ENCODE results near the gene RNF207.

Gene RNF207

DNA sequence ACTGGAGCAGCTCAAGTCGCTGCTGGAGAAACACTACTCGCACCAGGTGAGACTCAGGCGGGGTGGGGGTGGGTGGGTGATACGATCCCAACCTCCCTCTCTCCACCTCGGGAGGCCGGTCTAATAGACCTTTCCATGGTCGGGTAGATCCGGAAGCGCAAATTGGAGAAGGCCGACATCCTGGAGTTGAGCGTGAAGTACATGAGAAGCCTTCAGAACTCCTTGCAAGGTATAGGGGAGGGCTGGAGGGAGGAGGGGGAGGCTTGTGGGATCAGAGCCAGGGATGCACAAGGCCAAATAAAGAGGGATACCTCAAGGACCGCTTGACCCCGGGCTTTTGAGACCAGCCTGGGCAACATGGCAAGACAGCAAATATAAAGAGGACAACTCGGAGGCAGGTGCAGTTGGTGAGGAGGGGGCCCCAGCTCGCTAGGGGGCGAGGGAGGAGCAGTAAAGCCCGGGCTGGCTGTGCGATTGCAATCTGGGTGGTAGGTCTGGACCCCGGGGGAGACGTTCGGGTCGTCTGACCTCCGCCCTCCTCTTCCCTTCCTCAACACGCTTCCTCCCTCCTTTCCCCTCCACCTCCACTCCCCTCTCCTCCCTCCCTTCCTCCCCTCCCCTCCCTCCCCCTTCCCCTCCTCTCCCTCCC is 38.6 kb downstream of the RNF207 start:
- DNase-seq = no peak
- in situ Hi-C loops (cut with MboI; ENCODE audit: low pct_unique_long_range_greater_than_20kb, low sequenced_read_pairs) = loop anchor here (10.0 kb wide), 1 partner anchor 160 kb away; no protein-coding TSS in a partner anchor

DNA sequence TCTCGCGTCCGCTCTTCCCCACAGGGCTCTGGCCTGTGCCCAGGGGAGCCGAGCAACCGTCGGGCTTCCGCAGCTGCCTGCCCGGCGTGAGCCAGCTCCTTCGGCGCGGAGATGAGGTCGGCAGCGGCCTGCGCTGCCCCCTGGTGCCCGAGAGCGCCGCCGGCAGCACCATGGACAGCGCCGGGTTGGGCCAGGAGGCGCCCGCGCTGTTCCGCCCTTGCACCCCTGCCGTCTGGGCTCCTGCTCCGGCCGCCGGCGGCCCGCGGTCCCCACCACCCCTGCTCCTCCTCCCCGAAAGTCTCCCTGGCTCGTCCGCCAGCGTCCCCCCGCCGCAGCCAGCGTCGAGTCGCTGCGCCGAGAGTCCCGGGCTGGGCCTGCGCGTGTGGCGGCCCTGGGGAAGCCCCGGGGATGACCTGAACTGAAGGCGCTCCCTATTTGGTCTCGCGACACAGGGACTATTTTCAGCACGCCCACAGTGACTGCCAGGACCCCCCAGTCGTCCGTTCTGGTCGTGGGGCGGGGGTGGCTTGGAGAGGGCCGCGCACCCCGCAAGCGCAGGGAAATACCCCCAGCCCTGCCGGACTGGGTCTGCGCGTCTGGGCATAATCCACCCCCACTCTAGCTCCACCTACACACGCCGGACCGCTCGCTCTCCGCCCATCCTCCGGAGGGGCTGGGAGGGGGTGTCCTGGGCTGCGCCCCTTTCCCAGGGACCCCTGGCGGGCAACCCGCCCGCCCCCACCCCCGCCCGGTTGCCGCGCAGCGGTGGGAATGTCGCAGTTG is 39.4 kb downstream of the RNF207 start:
- in situ Hi-C loops (cut with MboI; ENCODE audit: low pct_unique_long_range_greater_than_20kb, low sequenced_read_pairs) = loop anchor here (10.0 kb wide), 1 partner anchor 160 kb away; no protein-coding TSS in a partner anchor
- DNase-seq = peak; percentile 88

DNA sequence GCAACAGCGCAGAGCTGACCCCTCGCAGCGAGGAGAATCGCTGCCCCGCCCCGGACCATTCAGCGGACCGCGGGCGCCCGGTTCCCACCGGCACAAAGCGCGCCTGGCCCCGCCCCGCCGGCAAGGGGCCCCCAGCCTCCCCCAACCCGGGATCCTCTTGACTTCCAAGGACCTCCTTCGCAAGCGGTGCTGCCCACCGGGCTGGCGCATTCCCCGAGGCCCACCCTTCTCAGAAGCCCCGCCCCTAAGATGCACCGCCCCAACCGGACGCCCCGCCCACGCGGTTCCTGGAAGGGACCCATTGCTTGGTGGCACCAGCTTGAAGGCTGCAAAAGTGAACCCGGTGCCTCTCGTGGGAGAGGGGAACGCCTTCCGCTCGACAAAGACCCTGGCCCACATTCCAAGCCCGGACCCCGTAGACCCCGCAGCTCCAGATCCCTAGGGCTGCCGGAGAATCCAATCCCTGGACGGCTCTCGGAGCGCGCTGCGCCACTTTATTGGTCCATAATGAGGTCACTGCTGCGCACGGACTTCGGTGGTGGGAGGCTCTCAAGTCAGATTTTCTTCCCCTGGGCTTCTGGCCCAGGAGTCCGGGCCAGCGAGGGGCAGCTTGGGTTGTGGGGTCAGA is 40.1 kb downstream of the RNF207 start:
- DNase-seq = no peak
- in situ Hi-C loops (cut with MboI; ENCODE audit: low pct_unique_long_range_greater_than_20kb, low sequenced_read_pairs) = loop anchor here (10.0 kb wide), 1 partner anchor 159 kb away; no protein-coding TSS in a partner anchor

GRCh38 chr1:6246497-6247467 is 40.9 kb downstream of the RNF207 start:
- in situ Hi-C loops (cut with MboI; ENCODE audit: low pct_unique_long_range_greater_than_20kb, low sequenced_read_pairs) = loop anchor here (10.0 kb wide), 1 partner anchor 158 kb away; no protein-coding TSS in a partner anchor
- peak; percentile 80 for DNase-seq

DNA sequence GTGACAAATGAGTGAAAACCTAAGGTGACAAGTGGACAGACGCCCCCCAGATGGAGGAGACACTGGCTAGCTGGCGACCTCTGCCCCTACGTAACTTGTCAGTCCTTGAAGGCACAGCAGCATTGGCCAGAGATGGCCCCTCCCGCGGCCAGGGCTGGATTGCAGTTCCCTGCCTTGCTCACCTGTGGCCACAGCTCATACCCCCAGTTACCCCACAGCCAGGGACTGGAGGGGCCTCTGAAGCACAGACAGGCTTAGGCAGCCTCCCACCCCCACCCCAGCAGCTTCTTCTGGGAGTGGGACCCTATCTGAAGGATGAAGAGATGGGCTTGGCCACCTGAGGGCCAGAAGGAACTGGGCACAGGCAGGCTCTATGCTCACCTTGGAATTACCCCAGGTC is 41.7 kb downstream of the RNF207 start:
- no peak for DNase-seq
- in situ Hi-C loops (cut with MboI; ENCODE audit: low pct_unique_long_range_greater_than_20kb, low sequenced_read_pairs) = loop anchor here (10.0 kb wide), 1 partner anchor 157 kb away; no protein-coding TSS in a partner anchor

GRCh38 chr1:6248161-6248776 is 42.4 kb downstream of the RNF207 start:
- in situ Hi-C loops (cut with MboI; ENCODE audit: low pct_unique_long_range_greater_than_20kb, low sequenced_read_pairs) = loop anchor here (10.0 kb wide), 1 partner anchor 157 kb away; no protein-coding TSS in a partner anchor
- no peak for DNase-seq

DNA sequence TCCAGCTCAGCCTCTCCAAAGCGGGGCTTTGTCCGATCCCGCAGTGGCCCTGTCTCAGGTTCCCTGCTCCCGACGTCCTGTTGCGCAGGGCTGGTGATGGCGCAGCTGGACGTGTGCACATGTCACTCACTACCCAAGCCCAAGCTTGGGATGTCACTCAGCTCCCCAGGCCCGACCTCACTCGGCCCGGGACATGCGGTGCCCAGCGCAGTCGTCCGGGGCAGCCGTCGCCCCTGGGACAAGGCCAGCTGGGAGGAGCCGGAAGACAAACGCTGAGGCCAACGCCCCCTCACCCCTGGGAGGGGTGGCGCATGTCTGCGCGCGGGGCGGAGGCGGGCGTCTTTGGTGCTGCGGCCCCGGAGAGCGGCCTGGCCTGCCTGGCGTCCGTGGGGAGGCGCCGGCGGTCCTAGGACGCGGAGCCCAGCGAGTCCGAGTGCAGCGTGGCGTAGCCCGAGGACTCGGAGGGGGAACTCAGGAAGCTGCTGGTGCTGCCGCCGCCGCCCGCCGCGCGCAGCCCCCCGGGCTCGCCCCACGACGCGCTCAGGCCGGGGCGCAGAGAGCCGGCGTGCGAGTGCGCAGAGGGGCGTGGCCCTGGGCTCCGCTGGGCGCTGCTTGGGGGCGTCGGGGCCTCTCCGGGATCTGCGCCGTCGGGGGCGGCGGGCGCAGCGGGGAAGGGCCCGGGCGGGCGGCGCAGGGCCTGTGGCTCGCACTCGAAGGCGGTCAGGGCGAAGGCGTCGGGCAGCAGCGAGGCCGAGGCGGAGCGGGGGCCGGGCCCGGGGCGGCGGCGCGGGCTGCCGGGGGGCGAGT is 43.2 kb downstream of the RNF207 start:
- in situ Hi-C loops (cut with MboI; ENCODE audit: low pct_unique_long_range_greater_than_20kb, low sequenced_read_pairs) = loop anchor here (10.0 kb wide), 1 partner anchor 156 kb away; no protein-coding TSS in a partner anchor
- DNase-seq = no peak

DNA sequence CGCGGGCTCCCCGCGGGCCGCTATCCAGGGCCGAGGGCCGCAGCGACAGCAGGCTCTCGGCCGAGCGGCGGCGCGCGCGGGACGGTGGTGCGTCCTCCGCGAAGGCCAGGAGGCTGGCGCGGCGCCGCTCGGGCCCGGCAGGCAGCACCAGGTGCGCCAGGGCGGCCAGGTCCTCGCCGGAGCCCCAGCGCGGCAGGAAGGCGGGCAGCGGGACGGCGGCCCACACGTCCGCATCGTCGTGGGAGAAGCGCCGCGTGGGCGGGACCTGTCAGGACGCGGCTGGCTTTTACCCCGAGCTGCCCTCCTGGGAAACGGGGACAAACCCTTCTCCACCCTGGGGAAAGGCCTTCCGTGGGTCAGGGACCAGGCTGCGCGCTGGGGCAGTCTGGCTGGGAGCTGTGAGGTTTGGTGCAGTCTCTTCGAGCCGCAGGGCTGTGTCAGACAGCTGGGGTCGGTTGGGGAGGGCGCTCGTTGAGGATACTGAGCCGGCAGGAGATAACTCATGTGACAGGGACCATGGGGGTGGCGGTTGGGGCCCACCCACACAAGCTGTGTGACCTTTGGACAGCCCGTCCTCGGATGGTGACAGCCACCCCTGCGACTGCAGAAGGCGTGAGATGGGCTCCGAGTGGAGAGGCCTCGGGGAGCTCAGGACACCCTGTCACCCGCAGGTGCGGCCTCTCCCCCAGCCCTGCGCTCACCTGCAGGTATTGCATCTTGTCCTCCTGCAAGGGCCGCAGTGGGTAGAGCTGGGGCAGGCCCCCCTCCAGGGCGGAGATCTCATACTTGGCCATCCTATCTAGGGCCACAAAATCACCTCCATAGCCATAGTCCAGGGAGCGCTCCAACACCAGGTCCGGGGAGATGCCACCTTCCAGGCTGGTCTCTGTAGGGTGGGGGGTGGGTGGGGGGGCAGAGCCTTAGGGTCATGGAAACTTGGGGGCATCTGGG is 44.1 kb downstream of the RNF207 start:
- in situ Hi-C loops (cut with MboI; ENCODE audit: low pct_unique_long_range_greater_than_20kb, low sequenced_read_pairs) = loop anchor here (10.0 kb wide), 2 partner anchors 95 to 155 kb away; no protein-coding TSS in a partner anchor
- DNase-seq = no peak

DNA sequence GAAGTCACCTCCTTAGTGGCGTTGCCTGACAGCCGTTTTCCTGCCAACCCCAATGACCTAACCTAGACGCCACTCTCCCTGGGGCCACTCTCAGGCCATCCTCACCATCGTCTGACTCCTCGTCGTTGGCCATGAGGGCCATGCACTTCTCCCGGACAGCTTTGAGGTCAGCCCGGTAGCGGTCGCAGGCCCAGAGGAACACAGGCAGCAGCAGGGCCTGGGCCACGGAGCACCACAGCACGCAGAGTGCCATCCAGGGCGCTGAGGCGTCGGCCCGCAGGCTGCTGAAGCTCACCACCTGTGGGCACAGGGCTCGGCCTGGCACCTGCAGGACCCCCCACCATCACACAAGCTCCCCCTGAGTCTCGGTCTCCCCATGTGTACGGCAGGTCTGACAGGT is 45.3 kb downstream of the RNF207 start:
- in situ Hi-C loops (cut with MboI; ENCODE audit: low pct_unique_long_range_greater_than_20kb, low sequenced_read_pairs) = loop anchor here (10.0 kb wide), 1 partner anchor 94 kb away; no protein-coding TSS in a partner anchor
- no peak for DNase-seq

DNA sequence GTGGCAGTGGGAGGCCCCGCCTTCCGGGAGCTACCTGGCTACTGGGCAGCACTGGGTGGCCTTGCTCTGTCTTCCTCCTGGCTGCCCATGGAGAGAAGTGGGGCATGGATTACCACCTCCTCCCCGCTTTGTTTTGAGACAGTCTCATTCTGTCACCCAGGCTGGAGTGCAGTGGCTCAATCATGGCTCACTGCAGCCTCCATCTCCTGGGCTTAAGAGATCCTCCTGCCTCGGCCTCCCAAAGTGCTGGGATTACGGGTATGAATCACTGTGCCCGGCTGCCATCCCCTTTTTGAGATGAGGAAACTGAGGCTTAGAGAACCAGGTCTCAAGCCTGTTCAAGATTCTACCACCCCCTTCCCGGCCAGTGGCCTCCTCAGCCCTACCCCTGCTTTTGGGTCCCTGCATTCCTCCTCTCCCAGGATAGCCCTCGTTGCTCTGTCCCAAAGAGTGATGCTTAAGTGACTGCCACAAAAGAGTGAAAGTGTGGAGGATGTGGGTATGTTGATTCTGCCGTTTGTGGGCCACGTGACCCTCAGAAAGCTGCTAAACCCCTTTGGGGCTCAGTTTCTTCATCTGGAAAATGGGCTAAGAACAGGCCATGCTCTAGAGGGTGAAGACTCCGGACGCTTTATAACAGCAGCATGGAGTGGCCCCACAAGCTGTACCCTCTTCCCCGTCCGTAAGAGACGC is 45.9 kb downstream of the RNF207 start:
- DNase-seq = no peak
- in situ Hi-C loops (cut with MboI; ENCODE audit: low pct_unique_long_range_greater_than_20kb, low sequenced_read_pairs) = loop anchor here (10.0 kb wide), 1 partner anchor 93 kb away; no protein-coding TSS in a partner anchor

- in situ Hi-C loops (cut with MboI; ENCODE audit: low pct_unique_long_range_greater_than_20kb, low sequenced_read_pairs) = loop anchor here (10.0 kb wide), 1 partner anchor 92 kb away; no protein-coding TSS in a partner anchor
Observed at GRCh38 chr1:6252374-6252710, 46.4 kb downstream of the RNF207 start.

GRCh38 chr1:6253380-6253779 is 47.5 kb downstream of the RNF207 start:
- DNase-seq = no peak
- in situ Hi-C loops (cut with MboI; ENCODE audit: low pct_unique_long_range_greater_than_20kb, low sequenced_read_pairs) = loop anchor here (10.0 kb wide), 1 partner anchor 91 kb away; no protein-coding TSS in a partner anchor

More at GRCh38 chr1:6252374-6252710, 46.4 kb downstream of the RNF207 start:
- DNase-seq = no peak

DNA sequence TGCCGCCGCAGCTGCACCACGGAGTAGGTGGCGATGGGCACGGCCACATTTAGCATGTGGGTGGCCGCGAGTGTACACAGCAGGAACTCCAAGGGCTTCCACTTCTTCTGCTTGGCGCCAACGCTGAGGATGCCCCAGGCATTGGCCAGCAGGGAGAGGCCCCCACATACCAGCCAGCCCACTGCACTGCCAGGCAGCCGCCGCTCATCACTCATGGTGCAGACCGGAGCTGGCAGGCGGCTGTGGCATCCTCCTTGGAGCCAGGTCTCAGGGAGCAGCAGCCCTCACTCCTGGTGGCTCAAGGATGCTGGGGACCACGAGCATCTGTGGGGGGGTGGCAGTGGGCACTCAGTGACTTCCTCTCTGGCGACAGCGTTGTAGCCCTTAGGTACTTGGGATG is 48.8 kb downstream of the RNF207 start:
- in situ Hi-C loops (cut with MboI; ENCODE audit: low pct_unique_long_range_greater_than_20kb, low sequenced_read_pairs) = loop anchor here (10.0 kb wide), 1 partner anchor 90 kb away; no protein-coding TSS in a partner anchor
- no peak for DNase-seq

- DNase-seq = no peak
- in situ Hi-C loops (cut with MboI; ENCODE audit: low pct_unique_long_range_greater_than_20kb, low sequenced_read_pairs) = loop anchor here (10.0 kb wide), 1 partner anchor 88 kb away; no protein-coding TSS in a partner anchor
Observed at GRCh38 chr1:6256645-6257044, 50.7 kb downstream of the RNF207 start.

GRCh38 chr1:6257541-6258069 is 51.7 kb downstream of the RNF207 start:
- in situ Hi-C loops (cut with MboI; ENCODE audit: low pct_unique_long_range_greater_than_20kb, low sequenced_read_pairs) = loop anchor here (10.0 kb wide), 1 partner anchor 87 kb away; no protein-coding TSS in a partner anchor

More at GRCh38 chr1:6257541-6258069, 51.7 kb downstream of the RNF207 start:
- no peak for DNase-seq
